Coronary artery (tissue), 2 donors: ENCODE results near the gene CKAP2L.

Experiments
- DNase-seq: peaks from one replicate; pipeline ENCODE4 v3.0.0-alpha.2; 2017; ENCODE audit warnings: low spot score
- H3K27ac ChIP-seq, 2 donors: fragments of 200-600 bp; sonication (generic); one replicate each; pipeline ENCODE4 v1.5.1; 2016 to 2019
- H3K4me3 ChIP-seq: fragments of 200-600 bp; sonication (generic); 2 replicates; pipeline ENCODE4 v1.5.1; 2016; ENCODE audit warnings: mild to moderate bottlenecking, moderate library complexity
- TF ChIP-seq, protein P1 (sequence below): fragments of 200-600 bp; sonication (generic); IDR thresholded peaks from one replicate; pipeline ENCODE4 v1.5.1; 2019; ENCODE audit warnings: antibody characterized with exemption

Gene CKAP2L

GRCh38 chr2:112790305-112790704, 25.9 kb upstream of the CKAP2L start:
- H3K27ac ChIP-seq, result no peak overlapping the region
- H3K4me3 ChIP-seq, result no peak overlapping the region
- no peak for DNase-seq
- TF ChIP-seq, protein P1, sequence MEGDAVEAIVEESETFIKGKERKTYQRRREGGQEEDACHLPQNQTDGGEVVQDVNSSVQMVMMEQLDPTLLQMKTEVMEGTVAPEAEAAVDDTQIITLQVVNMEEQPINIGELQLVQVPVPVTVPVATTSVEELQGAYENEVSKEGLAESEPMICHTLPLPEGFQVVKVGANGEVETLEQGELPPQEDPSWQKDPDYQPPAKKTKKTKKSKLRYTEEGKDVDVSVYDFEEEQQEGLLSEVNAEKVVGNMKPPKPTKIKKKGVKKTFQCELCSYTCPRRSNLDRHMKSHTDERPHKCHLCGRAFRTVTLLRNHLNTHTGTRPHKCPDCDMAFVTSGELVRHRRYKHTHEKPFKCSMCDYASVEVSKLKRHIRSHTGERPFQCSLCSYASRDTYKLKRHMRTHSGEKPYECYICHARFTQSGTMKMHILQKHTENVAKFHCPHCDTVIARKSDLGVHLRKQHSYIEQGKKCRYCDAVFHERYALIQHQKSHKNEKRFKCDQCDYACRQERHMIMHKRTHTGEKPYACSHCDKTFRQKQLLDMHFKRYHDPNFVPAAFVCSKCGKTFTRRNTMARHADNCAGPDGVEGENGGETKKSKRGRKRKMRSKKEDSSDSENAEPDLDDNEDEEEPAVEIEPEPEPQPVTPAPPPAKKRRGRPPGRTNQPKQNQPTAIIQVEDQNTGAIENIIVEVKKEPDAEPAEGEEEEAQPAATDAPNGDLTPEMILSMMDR, result no peak

GRCh38 chr2:112789186-112789585, 24.8 kb upstream of the CKAP2L start:
- no peak overlapping the region for H3K27ac ChIP-seq
- no peak overlapping the region for H3K4me3 ChIP-seq
- TF ChIP-seq, protein P1, result no peak
- no peak for DNase-seq

- Histone ChIP-seq H3K27ac (no peak overlapping the region), H3K4me3 (no peak overlapping the region)
- TF ChIP-seq, protein P1, result no peak
- DNase-seq, result no peak
Measured at GRCh38 chr2:112788653-112789052, 24.2 kb upstream of the CKAP2L start.

GRCh38 chr2:112787729-112788393, 23.5 kb upstream of the CKAP2L start:
- H3K27ac ChIP-seq, result no peak overlapping the region
- DNase-seq, result no peak
- TF ChIP-seq, protein P1, result no peak
- no peak overlapping the region for H3K4me3 ChIP-seq

DNA sequence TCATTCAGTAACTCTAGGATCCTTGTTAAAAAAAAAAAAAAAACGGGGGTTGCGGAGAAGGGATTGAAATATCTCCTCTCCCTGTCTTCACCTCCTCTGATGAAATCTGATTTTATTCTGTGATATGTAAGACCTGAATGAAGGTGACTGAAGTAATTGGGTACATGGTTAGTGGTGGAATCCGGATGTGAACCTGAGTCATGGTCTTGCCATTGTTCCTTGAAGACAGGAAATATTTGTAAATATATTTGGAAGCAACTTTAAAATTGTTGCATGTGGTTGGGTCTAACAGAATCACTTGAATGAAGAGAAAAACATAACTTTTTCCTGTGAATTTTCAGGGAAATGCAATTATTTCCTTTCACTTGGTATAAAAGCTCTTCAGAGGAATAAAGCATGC, 22.9 kb upstream of the CKAP2L start:
- DNase-seq, result no peak
- TF ChIP-seq, protein P1, result no peak
- no peak overlapping the region for H3K27ac ChIP-seq
- no peak overlapping the region for H3K4me3 ChIP-seq

GRCh38 chr2:112784199-112785189, 20.1 kb upstream of the CKAP2L start, which contains the start of gene IL1A:
Gene IL1A, minus strand, starts transcription at chr2:112784493. Its CDS starts 723 bp downstream, at chr2:112783770.
- no peak for DNase-seq
- H3K4me3 ChIP-seq, result no peak within 1 kb of the TSS

More at GRCh38 chr2:112784199-112785189, 20.1 kb upstream of the CKAP2L start, which contains the start of gene IL1A:
- H3K27ac ChIP-seq, result no peak within 1 kb of the TSS
- TF ChIP-seq, protein P1, result no peak
